HG03135 (cell line): ENCODE data around the gene LIN7B.

ENCODE experiments used
- ATAC-seq: cut with Tn5 transposase; IDR thresholded peaks from one replicate; pipeline ENCODE4 v1.9.1; 2021; ENCODE audit warnings: mild to moderate bottlenecking, moderate library complexity; ENCODE audit not compliant: unreplicated experiment

The LIN7B gene

GRCh38 chr19:49094505-49095482 lies 19.4 kb upstream of the LIN7B start:
- ATAC-seq: no peak

- ATAC-seq: no peak
Measured at GRCh38 chr19:49097453-49098288, 16.5 kb upstream of the LIN7B start.

GRCh38 chr19:49098795-49099194 lies 15.4 kb upstream of the LIN7B start:
- no peak for ATAC-seq

GRCh38 chr19:49101160-49101559 lies 13.0 kb upstream of the LIN7B start:
- ATAC-seq: no peak

GRCh38 chr19:49102303-49102702 lies 11.9 kb upstream of the LIN7B start:
- no peak for ATAC-seq

- ATAC-seq: no peak
Measured at GRCh38 chr19:49103331-49104085, 10.7 kb upstream of the LIN7B start.

- no peak for ATAC-seq
Measured at GRCh38 chr19:49104229-49104864, 9.8 kb upstream of the LIN7B start.

- ATAC-seq: no peak
Measured at GRCh38 chr19:49106648-49107135, 7.5 kb upstream of the LIN7B start.

GRCh38 chr19:49107625-49108459 lies 6.3 kb upstream of the LIN7B start:
- no peak for ATAC-seq

- ATAC-seq: no peak
Measured at GRCh38 chr19:49109051-49109450, 5.1 kb upstream of the LIN7B start.

GRCh38 chr19:49109569-49110233 lies 4.5 kb upstream of the LIN7B start:
- no peak for ATAC-seq

GRCh38 chr19:49110567-49110966 lies 3.6 kb upstream of the LIN7B start:
- no peak for ATAC-seq

- ATAC-seq: no peak
Measured at GRCh38 chr19:49111218-49111998, 2.8 kb upstream of the LIN7B start.

- no peak for ATAC-seq
Measured at GRCh38 chr19:49114630-49115363, 627 bp downstream of the LIN7B start.

- no peak for ATAC-seq
Measured at GRCh38 chr19:49116544-49116943, 2.4 kb downstream of the LIN7B start.

GRCh38 chr19:49117677-49118564 lies 3.8 kb downstream of the LIN7B start:
- no peak for ATAC-seq
